Stimulated activated CD8-positive, alpha-beta memory T cell treated with anti-CD3 and anti-CD28 coated beads, Interleukin-12 subunit alpha, Interleukin-12 subunit beta, amount 100 ng/mL, for 24 hours (primary cell): ENCODE measurements around the gene ALKBH5.

Experiments
- DNase-seq: peaks from one replicate; pipeline ENCODE4 v3.0.0-alpha.2; 2020; ENCODE audit errors: extremely low read depth

Gene ALKBH5

GRCh38 chr17:18245038-18245776, 61.6 kb downstream of the ALKBH5 start:
- DNase-seq, result no peak

GRCh38 chr17:18246109-18246725, 62.6 kb downstream of the ALKBH5 start:
- DNase-seq, result no peak

- DNase-seq, result no peak
These were observed 63.4 kb downstream of the ALKBH5 start for GRCh38 chr17:18246880-18247612.

- DNase-seq, result no peak
These were observed 64.0 kb downstream of the ALKBH5 start for GRCh38 chr17:18247613-18248001.

- DNase-seq, result no peak
These were observed 64.7 kb downstream of the ALKBH5 start for GRCh38 chr17:18248300-18248731.

GRCh38 chr17:18248811-18249210, 65.2 kb downstream of the ALKBH5 start:
- DNase-seq, result no peak

GRCh38 chr17:18250259-18250658, 66.6 kb downstream of the ALKBH5 start:
- DNase-seq, result no peak

GRCh38 chr17:18250708-18251107, 67.1 kb downstream of the ALKBH5 start:
- DNase-seq, result no peak

GRCh38 chr17:18251204-18251603, 67.6 kb downstream of the ALKBH5 start:
- DNase-seq, result no peak

GRCh38 chr17:18252160-18252559, 68.5 kb downstream of the ALKBH5 start:
- DNase-seq, result no peak

GRCh38 chr17:18253187-18253884, 69.7 kb downstream of the ALKBH5 start:
- no peak for DNase-seq

GRCh38 chr17:18253947-18254821, 70.6 kb downstream of the ALKBH5 start:
- no peak for DNase-seq

- DNase-seq, result no peak
These were observed 71.4 kb downstream of the ALKBH5 start for GRCh38 chr17:18254888-18255649.

GRCh38 chr17:18256351-18256750, 72.7 kb downstream of the ALKBH5 start:
- no peak for DNase-seq

GRCh38 chr17:18256776-18257175, 73.1 kb downstream of the ALKBH5 start:
- no peak for DNase-seq

- no peak for DNase-seq
These were observed 73.8 kb downstream of the ALKBH5 start for GRCh38 chr17:18257268-18257981.

- no peak for DNase-seq
These were observed 74.3 kb downstream of the ALKBH5 start for GRCh38 chr17:18257982-18258355.

GRCh38 chr17:18258356-18259038, 74.9 kb downstream of the ALKBH5 start, which contains the start of gene FLII:
TSS of gene FLII (minus strand) at chr17:18258738. CDS start at chr17:18258690, 48 bp downstream.
- DNase-seq, result no peak
